ENCODE results near the gene CGB8.
A peak's percentile ranks its signal among the peaks of the same experiment; 100 is the strongest.
"Not testable (repeated sequence)": the region's sequence is repeated elsewhere in the genome, so short reads cannot be mapped to it uniquely, and the experiment has no call there.

The CGB8 gene
- total RNA-seq, result 0 reads per million in 2 donors

DNA sequence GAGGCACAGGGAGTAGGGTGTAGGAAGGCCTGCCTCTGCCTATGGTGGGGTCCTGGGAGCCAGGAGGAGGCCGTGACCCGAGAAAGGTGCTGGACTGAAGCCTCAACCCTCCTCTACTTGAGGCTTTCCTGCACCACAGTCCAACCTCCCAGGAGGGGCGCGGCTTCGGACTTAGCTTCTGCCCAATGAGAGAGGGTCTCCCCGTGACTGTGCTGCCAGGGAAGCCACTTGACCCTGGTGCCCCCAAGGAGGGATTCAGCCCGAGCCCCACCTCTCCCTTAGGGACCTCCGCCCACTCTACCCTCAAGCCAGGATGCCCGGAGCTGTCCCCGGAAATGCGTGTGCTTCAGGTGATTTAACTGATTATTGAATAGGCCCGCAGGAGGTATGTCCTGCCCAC lies at the start of gene CGB8:
Gene CGB8 (minus strand): TSS at position 101 of the 400 bp plus-strand sequence. CDS start 372 bp downstream, outside the sequence.
- DNase-seq, result not testable (repeated sequence)

DNA sequence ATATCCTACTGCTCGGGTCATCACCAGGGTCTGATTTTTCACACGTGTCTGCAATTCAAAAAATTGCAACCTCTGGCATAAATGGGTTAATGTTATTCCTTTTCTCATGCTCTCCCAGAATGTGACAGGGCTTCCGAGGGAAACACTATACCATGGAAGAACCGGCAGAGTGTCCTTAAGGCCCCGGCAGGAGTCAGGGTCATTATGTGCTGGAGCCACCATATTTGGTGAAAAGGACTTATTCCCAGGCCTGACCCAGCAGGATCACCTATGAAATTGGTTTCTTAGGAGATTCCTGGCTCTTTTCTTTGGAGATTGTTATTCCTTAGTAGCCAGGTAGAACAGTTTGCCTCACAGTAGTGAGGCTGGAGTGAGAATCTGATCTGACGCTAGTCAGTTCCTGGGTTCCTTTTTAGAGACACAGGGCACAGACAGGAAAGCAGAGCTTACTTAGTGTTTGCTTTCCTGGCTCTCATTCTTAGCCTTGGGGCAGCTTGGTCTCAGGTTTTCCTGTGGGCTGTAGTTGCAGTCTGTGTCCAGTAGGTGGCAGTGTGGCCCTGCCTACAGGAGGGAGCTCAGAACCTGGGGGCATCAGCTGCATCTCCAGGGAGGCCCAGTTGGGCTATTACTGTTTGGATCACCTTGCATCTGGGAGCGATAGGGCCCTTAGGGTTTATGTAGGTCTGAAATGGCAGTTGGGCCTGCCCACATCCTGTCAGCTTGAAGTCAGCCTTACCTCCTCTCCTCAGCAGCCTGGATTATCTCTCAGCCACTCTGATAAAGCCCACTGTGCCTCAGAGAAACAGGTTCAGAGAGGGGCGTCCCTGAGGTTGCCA lies 48.8 kb upstream of the CGB8 start:
- DNase-seq, result peak; percentile 57

DNA sequence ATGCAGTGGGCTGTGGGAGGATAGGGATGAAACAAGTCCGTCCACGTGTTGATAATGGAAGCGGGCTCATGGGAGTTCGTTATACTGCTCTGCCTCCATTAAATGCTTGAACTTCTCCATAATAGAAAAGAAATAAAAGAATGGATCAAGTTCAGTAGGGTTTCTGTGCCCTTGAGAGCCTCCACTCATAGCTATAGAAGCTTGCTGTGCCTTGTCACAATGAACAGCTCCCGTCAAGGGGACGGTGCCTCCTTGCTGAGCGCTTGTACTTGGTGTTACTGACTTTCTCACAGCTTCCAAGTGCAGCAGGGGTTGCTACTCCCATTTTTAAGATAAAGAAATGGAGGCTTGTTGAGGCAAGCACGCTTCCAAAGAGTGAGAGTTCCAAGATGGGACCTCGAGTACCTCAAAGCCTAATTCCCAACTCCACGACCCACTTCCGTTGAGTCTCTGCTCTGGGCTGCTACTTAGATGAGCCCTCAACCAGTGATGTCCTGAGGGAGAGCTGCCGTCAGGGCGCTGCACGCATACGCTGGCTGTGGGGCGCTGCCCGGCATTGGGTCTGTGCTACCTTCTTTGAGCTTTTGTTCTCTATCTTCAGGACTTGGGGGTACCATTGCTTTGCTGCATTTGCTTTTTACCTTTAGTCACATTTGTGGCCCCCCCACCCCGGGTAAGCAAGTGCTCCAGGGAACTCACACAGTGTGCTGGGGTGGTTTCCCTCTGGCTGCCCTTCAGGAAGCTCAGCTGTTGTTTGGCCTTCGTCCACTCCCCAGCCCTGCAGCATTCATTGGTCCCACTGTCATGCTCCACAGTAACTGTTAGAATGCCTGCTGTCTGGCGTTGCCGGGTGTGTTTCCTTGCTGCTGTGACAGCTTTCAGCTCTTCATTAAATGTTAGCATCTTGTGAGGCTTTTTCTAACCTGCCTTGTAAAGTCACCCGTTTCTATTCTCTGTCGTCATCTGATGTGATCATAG lies 45.9 kb upstream of the CGB8 start:
- no peak for DNase-seq

DNA sequence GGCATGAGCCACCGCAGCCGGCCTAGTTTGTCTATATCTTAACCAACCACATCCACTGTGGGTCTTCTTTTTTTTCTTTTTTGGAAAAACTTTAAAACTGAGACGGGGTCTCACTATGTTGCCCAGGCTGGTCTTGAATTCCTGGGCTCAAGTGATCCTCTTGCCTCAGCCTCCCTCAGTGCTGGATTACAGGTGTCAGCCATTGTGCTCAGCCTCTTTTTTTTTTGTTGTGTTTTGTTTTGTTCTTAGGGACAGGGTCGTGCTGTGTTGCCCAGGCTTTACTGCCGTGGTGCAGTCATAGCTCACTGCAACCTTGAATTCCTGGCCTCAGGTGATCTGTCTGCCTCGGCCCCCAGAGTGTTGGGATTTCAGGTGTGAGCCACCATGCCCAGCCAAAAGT lies 43.8 kb upstream of the CGB8 start:
- DNase-seq, result no peak

DNA sequence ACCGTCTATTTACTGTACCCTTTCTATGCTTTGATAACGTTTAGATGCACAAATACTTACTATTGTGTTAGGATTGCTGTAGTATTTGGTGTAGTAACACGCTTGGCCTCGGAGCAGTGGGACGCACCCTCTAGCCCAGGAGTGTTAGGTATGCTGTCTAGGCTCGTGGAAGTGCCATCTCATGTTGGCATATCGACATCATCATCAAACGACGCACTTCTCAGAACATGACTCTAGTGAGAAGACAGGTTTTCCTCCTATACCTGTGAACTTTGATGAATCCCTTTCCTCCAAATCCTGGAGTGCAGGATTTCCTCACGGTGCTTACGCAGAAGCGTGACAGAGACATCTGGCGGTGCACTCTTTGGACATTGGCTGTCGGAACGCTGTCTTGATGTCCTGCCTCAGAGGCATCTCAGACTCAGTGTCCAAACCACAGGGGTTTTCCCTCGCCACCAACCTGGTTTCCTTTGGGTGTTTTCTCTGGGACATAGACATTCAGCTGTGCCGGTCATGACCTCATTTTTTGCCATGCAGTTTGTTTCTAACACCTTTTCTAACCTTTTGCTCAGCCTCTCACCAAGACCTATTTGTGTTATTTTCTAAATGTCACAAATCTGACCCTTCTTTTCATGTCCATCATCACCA lies 42.6 kb upstream of the CGB8 start:
- DNase-seq, result no peak

DNA sequence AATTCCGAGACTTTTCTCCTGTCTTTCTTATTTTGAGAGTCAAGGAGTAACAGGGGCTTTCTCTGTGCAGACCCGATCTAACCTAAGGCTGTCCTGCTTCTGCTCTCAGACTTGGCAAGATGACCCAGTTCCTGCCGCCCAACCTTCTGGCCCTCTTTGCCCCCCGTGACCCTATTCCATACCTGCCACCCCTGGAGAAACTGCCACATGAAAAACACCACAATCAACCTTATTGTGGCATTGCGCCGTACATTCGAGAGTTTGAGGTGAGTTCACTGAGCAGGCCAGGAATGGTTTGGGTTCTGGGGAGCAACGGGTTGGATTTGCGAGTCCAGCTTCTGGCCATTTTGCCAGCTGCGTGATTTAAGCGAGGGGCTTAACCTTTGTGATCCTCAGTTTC lies 37.4 kb upstream of the CGB8 start:
- no peak for DNase-seq

DNA sequence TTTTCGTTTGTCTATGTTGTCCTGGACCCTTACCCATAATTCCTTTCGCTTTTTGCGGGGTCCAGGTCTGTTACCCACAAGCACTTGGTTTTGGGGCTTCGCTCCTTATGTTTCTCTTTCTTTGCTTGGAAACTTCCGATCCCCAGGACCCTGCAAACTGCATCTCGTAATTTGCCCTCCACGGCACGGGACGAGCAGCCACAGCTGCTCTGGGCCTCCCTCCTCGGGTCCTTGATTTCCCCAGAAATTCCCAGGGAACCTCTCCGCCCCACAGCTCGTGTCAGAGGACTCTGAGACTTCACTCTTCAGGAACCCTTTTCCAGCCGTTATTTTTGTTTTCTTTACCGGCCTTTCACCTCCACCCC lies 36.9 kb upstream of the CGB8 start:
- DNase-seq, result no peak

DNA sequence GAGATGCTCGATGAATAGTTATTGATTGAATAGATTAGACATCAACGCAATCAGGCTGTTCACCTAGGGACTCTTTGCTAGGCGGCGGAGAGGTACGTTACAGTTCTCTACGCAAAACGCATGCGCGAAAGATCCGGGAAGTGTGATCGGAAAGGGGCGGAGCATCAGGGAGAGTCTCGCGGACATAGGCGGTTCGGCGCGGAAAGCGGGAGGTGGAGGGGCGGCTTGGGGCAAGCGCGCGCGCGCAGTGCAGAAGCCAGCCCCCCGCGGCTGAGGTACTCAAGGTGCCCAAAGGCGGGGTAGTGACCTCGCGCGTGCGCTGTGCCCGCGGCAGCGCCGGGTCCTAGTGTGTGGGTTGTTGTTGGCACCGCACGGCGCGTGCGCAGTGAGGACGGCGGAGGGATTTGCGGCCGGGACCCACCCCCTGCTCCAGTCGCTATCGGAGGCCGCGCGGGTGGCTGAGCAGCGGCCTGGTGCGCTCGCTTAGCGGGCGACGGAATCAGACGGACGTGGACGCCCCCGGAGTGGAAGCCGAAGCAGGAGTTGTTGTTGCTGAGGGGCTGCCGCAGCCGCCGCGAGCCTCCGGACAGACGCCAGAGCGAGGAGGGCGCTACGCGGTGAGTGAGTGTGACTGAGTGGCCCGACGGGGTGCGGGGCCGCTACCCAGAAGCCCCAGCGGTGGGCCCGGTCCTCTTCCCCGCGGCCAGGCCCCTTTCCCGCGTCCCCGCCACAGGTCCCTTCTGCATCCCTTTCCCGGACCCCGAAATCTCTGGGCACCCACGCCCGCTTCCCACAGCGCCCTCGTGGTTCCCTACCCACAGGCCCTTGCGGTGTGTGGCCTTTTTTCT lies 36.3 kb upstream of the CGB8 start, which contains the start of gene SNRNP70:
Gene SNRNP70 (plus strand): TSS at position 432 of the 848 bp plus-strand sequence. CDS start 964 bp downstream, outside the sequence.
- peak; percentile 96 for DNase-seq

DNA sequence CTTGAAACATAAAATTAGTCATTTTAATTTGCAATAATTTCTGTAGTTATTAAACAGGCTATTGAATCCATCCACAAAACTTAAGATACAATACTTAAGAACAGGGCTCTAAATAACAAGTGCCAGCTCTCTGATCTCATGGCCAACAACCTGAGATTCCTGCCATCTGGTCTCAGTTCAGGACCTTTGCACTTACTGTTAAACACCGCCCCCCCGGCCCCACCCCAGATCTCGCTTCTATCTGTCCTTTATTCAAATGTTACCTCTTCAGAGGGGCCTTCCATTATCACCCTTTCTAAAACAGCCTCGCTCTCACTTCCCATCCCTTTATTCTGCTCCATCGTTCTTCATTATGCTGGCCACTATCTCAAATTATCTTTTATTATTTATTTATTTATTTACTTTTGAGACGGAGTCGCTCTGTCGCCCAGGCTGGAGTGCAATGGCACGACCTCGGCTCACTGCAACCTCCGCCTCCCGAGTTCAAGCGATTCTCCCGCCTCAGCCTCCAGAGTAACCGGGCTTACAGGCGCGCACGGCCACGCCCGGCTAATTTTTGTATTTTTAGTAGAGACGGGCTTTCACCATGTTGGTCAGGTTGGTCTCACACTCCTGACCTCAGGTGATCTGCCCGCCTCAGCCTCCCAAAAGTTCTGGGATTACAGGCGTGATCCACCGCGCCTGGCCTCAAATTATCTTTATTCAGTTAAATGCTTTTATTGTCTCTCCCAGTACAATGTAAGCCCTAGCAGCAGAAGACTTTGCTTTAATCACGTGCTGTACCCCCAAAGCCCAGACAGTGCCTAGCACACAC lies 35.5 kb upstream of the CGB8 start:
- no peak for DNase-seq

DNA sequence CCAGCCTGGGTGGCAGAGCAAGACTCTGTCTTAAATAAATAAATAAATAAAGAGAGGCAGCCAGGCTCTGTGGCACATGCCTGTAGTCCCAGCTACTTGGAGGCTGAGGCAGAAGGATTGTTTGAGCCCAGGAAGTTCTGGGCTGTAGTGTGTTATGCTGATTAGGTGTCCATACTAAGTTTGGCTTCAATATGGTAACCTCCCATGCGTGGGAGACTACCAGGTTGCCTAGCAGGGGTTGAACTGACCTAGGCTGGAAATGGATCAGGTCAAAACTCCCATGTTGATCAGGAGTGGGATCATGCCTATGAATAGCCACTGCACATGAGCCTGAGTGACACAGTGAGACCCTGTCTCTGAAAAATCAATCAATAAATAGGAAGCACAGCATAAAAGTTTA lies 32.4 kb upstream of the CGB8 start:
- no peak for DNase-seq

DNA sequence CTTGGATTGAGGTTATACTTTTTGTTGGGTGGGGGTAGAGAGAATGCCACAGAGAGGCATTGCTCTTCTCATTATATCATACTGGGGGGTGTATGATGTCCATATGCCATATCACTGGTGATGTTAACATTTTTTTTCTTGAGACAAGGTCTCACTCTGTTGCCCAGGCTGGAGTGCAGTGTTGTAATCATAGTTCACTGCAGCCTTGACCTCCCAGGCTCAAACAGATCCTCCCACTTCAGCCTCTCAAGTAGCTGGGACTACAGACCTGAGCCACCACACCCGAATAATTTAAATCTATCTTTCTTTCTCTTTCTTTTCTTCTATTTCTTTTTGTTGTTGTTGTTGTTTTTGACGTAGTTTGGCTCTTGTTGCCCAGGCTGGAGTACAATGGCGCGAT lies 31.5 kb upstream of the CGB8 start:
- no peak for DNase-seq

DNA sequence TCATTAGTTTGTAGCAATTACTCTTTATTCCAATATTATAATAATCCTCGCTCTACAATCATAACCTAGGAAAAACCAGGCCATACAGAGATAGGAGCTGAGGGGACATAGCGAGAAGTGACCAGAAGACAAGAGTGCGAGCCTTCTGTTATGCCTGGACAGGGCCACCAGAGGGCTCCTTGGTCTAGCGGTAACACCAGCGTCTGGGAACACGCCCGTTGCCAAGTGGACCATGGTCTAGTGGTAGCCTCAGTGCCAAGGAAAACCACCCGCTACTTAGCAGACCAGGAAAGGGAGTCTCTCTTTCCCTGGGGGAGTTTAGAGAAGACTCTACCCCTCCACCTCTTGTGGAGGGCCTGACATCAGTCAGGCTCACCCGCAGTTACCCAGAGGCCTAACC lies 26.0 kb upstream of the CGB8 start:
- not testable (repeated sequence) for DNase-seq

DNA sequence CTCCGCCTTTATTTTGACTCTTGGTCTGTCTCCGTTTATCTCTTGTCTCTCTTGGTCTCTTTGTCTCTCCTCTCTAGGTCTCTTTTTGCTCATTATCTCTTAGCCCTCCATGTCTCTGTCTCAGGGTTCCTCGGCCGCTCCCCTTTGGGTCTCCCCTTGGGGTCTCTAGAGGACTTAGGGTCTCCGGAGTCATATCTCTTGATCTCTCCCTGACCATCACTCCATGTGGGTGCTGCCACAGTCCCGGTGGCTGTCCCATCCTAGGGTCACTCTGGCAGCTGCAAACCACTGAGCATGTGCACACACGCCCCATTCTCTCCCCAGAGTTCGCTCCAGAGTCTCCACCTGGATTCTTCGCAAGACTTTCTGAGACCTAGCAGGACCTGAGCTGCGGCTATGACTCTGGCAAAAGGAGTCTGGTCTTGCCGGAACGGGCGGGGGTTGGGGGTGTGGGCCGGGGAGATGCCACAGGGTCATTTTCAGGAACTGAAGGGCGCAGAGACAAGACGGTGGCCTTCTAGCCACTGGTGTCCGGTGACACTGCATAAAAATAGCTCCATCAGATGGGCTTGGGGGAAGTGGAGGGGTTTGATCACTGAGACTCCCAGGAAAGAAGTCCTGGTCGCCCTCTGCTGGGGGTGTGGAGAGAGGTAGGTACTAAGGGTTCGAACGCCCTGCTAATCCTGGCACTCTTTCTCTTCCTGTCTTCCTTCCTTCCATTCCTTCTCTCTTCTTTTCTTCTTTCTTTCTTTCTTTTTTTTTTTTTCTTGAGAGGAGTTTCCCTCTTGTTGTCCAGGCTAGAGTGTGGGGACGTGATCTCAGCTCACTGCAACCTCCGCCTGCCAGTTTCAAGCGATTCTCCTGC lies 24.8 kb upstream of the CGB8 start:
- DNase-seq, result no peak

DNA sequence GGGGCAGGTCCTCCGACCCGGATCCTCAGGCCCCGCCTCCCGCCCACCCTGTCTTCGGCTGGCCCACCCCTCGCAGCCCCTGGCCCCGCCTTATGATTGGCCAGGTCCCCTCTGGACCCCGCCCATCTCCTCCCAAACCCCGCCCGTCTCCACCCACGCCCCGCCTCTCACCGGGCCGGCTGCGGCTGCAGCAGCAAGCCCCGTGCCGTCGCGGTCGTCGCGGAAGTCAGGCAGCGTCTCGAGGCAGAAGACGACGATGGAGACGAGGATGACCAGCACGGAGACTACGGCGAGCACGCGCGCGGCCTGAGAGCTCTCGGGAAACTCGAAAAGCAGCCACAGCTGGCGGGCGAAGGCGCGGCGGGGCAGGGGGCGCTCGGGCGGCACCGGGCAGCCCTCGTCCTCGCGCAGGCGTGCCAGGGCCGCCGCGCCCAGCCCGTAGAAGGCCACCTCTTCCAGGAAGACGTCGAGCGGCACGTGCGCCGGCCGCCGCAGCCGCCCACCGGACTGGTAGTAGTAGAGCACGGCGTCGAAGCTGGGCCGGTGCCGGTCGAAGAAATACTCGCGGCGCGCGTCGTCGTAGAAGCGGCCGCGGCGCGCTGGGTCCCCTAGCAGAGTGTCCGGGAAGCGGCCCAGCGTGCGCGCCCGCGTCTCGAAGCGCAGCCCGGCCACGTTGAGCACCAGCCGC lies 23.1 kb upstream of the CGB8 start:
- no peak for DNase-seq

DNA sequence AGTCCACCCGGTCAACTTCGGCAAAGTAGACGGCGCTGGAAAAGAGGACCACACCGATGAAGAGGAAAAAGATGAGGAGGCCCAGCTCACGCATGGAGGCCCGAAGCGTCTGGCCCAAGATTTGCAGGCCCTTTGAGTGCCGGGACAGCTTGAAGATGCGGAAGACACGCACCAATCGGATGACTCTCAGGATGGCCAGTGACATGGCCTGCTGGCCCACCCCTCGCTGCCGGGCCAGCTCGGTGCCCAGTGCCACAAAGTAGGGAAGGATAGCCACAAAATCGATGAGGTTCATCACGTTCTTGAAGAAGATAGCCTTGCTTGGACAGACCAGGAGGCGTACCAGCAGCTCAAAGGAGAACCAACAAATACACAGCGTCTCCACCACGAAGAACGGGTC lies 21.5 kb upstream of the CGB8 start:
- no peak for DNase-seq

DNA sequence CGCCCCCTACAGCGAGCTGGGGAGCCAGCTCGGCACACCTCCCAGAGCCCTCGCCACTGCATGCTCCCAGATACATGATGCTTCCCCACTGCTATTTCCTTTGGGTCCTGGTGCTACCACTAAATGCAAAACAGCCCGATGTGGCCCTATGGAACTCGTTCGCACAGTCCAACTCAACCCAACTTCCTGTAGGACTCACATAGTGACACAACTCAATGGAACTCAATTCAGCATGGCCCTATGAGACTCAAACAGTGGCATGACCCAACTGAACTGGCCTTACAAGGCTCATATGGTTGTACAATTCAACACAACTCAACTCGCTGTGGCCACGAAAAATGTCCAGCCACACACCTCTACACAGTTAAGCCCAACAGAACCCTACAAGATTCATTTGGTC lies 20.1 kb upstream of the CGB8 start:
- DNase-seq, result no peak

DNA sequence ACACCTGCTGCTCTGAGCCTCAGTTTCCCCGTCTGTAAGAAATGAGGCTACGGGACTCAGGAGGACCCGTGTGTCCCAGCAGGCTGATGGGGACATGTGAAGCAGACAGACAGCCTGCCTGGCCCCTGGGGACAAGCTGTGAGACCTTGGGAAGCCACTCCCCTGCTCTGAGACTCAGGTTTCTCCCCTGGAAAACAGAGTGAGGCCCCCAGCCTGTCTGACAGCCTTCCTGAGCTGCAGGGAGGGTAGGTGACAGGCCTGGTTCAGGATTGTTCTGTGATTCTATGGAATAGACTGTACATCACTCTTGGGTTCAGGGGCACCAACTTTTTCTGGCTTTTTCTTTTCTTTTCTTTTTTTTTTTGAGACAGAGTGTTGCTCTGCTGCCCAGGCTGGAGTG lies 18.6 kb upstream of the CGB8 start:
- no peak for DNase-seq

DNA sequence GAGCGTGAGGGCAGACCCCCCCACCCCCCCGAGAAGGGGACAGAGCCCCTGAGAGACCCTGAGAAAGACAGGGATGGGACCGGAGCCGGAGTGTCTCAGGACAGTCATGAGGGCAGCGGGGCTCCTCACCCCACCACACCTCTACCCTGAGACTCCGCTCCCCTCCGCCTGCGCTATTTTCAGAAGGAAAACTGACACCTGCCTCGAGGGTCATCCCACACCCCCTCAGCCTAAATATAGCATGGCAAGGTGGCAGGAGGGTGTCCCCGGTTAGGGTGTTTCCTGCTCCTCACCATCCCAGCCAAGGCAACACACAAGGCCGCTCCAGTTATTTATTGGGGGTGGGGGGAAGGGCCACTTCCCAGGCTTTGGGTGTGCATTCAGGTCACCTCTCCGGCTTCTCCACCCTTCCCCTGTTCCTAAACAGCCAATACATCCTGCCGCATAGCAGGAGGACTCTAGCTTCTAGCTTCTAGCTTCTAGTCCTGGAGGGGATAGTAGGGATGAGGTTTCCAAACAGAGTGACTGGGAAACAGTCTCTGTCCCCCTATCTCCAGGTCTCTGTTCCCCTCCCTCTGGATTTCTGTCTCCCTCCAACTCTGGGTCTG lies 17.1 kb upstream of the CGB8 start:
- DNase-seq, result no peak
